ENCODE results near the gene SPAG9.
"Not testable (repeated sequence)": the region's sequence is repeated elsewhere in the genome, so short reads cannot be mapped to it uniquely, and the experiment has no call there.

The SPAG9 gene

DNA sequence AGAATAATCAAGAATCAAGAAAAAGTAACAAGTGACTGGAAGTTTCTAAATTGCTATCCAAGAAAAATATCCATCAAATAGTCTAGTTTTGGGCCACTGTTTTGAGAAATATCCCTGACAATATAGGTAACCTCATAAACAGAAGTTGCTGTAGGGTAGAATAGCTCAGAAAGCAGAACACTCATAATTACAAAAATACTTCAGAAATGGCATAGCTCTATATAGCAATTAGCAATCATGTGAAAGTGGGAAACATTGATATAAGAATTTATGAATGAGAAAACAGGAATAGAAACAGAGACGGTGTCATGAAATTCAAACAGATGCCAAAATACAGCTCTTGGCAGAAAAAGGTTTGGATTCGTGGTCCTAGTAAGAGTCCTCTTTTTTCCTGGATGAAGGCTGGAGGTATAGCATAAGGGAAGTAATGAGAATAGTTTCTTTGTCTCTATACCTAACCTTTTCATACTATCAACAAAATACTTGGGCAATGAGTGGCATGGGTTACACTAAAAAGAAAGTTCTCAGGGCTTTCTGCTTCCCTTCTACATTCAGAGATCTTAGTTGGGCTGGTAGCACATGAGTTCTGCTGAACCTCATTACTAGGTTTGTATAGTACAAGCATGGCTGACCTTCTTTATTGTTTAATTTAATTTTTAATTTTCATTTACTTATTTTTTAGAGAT, 33.5 kb downstream of the SPAG9 start:
- no peak for DNase-seq

DNA sequence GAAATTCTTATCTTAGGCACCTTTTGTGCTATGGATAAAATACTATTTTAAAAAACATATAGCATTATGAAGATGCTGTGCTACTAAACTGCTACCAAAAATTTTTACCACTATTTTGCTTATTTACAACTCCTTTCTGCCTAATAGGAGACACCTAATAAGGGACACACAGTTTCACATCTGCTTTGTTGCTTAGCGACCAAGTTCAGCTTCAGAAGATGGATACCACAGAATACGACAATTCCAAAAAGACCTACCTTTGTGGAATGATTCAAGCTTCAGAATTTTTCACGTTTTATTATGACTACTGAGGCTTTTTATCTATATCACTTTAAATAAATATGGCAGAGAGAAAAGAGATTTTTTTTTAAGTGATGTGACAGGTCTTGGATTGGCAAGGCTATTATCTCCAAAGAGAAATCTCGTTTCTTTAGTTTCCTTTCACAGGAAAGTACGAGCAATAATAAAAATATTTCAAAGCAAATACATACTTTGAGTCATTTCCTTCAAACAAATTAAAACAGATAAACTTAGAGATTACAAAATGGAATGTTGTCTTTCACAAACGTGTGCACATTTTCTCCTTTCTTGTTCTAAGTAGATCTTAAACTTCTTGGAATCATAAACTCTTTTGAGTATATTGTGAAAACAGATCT, 35.4 kb downstream of the SPAG9 start:
- DNase-seq = no peak

DNA sequence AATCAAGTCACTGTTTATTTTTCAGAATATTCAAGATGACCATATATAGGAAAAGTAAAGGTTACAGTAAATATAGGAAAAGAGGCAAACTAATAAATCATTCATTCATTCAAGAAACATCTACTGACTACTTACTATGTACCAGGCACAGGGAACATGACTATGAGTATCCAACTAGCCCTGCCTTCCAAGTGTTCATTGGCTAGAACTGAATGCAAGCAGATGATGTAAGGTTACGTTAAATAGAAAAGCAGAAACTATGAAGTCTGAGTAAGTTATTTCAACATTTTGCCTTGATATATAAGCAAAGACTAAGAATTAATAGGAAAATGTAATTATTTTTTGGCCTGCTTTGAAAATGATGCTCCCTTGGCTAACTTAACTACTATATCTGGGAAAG, 36.7 kb downstream of the SPAG9 start:
- DNase-seq = peak; percentile 35 to 69 (median 69)

DNA sequence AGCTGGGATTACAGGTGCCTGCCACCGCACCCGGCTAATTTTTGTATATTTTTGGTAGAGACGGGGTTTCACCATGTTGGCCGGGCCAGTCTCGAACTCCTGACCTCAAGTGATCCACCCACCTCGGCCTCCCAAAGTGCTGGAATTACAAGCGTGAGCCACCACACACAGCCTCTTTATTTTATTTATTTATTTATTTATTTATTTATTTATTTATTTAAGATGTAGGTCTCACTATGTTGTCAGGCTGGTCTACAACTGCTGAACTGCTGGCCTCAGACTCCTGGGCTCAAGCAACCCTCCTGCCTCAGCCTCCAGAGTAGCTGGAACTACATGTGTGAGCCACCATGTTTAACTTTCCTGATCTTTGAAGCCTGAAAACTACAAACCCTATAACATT, 37.3 kb downstream of the SPAG9 start:
- not testable (repeated sequence) for DNase-seq

DNA sequence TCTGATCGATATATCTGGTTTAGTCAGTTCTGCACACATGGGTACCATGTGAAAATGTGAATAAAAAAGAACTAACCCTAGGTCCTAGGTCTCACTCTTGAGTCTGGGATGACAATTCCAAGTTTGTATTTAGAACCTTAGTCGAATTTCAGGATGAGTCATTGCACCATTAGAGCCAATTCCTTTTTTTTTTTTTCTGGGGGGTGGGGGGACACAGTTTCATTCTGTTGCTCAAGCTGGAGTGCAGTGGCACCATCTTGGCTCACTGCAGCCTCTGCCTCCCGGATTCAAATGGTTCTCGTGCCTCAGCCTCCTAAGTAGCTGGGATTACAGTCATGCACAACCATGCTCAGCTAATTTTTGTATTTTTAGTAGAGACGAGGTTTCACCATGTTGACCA, 41.6 kb downstream of the SPAG9 start:
- peak; percentile 47 to 74 (median 50) for DNase-seq

DNA sequence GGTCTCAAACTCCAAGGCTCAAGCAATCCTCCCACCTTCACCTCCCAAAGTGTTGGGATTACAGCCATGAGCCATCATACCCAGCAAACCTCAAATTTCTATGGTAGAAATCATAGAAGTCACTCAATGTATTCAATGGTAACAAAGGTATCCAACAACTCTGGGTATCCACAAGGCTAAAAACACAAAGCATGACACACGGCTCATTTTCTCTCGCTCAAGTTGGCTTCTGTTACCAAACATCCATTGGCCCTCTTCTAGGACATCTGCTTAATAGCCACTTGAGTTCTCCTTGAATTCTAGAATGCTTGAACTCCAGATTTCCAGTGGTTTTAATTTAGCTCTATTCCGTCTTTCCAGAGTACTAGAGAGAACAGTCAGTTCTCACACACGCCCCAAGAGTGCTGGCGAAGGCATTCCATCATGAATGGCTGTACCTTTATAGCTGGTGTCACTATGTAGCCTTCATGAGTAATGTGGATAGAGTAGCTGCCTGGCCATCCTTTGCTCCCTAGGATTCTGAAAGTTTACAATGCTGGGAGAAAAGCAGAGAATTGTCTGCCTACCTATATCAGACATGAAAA, 42.6 kb downstream of the SPAG9 start:
- DNase-seq = no peak

DNA sequence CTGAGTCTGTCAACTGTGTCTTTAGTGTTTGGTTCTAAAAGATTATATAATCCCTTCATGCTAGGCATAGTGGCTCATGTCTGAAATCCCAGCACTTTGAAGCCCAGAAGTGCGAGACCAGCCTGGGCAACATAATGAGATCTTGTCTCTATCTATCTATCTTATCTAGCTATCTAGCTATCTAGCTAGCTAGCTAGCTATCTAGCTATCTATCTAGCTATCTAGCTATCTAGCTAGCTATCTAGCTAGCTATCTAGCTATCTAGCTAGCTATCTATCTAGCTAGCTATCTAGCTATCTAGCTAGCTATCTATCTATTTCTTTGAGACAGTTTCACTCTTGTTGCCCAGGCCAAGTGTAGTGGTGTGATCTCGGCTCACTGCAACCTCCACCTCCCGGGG, 43.8 kb downstream of the SPAG9 start:
- DNase-seq = no peak

DNA sequence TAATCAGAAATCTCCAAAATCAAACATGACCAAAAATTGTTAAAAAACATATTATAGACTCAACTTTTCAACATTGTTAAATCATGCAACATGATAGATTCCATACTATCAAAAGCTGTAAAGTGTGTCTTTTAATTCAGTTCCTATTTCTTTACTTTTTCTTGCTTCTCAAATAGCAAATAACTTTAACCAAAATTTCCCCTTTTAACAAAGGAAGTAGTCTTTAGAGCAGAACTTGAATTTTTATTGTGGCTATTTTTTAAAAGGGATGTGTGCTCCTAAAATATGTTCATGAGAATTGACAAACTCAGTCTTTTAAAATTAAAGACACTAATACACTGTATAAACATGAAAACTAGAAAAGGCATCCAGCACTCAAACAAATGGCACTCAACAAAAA, 49.1 kb downstream of the SPAG9 start:
- peak in 2 of 3 donors; percentile 40 to 51 for DNase-seq

DNA sequence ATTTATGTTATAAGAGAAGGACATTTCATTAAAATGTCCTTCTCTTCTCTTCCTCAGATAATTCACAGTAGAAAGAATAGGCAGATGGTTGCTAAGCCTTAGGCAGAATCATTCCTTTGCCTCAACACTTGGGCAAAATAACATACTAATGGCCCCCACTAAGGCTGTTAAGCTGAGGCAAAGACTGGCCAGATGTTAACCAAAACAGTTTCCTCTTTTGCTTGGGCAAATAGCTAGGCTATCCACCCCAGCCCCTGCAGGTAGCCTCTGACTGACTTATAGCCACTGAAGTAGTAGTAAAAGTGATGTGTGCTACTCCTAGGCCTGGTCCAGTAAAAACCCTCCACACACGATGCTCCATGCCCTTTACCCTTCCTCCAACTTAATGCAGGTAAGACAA, 55.2 kb downstream of the SPAG9 start:
- DNase-seq = no peak

DNA sequence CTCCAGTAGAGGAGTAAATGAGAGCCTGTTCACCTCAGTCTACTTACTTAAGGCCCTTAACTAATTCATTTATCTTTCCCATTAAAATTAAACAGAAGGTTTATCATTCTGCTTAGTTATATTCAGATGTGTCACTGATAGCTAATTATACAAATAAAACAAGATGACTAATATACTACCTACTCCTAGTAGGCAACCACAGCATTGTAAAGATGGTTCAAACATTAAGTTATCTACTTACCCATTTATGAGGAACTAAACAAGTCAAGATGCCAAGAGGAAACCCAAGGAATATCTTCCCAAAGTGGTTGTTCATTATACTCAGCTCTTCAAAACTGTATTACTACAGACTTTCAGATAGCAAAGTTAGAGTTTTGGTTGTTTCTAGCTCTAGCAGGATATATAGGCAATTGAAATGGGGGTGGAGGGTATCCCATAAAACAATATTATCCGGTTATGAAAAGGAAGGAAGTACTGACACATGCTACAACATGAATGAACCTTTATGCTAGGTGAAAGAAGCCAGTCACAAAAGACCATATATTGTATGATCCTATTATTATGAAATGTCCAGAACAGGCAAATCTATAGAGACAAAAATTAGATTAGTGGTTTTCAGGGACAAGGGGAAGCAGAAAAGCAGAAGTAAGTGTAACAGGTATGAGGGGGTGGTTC, 56.5 kb downstream of the SPAG9 start:
- no peak for DNase-seq

DNA sequence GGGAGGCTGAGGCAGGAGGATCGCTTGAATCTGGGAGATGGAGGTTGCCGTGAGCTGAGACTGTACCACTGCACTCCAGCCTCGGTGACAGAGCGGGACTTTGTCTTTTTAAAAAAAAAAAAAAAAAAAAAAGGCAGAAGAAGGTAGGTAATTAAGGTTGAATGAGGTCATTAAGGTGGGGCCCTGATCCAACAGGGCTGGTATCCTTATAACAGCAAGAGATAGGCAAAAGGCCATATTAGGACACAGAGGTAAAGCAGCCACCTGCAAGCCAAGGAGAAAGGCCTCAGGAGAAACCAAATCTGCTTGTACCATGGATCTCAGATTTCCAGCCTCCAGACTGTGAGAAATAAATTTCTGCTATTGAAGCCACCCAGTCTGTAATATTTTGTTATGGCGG, 60.3 kb downstream of the SPAG9 start:
- DNase-seq = no peak

DNA sequence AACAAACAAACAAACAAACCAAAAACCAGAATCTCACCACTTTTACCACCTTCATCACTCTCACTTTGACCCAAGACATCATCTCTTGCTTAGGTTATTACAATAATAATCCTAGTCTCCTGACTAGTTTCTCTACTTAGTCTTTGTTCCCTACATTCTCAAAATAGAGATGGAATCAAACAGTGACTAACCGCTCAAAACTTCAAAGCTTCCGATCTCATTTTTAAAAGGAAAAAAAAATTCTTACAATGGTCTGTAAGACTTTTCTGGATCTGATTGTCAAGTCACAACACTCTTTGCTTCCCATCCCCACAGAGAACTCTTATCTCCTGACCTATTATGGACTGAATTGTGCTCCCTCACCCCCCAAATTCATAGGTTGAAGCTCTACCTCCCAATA, 60.9 kb downstream of the SPAG9 start:
- DNase-seq = no peak

DNA sequence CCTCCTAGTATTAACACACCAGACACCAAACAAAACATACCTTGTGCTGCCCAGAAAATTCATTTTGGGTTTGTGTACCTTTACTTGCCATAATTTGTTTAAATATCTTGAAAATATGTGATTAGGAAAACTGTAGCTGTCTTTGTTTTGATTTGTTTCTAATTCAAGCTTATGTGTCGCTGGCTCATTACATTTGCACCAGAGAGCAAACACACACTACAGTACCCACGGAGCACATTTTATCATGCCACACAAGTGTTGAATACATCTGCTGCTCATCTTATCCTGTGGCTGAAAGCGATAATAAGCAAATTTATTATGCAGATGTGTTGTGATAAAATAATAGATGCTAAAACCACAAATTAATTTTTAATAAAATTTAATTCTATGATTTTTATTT, 63.1 kb downstream of the SPAG9 start:
- no peak for DNase-seq

DNA sequence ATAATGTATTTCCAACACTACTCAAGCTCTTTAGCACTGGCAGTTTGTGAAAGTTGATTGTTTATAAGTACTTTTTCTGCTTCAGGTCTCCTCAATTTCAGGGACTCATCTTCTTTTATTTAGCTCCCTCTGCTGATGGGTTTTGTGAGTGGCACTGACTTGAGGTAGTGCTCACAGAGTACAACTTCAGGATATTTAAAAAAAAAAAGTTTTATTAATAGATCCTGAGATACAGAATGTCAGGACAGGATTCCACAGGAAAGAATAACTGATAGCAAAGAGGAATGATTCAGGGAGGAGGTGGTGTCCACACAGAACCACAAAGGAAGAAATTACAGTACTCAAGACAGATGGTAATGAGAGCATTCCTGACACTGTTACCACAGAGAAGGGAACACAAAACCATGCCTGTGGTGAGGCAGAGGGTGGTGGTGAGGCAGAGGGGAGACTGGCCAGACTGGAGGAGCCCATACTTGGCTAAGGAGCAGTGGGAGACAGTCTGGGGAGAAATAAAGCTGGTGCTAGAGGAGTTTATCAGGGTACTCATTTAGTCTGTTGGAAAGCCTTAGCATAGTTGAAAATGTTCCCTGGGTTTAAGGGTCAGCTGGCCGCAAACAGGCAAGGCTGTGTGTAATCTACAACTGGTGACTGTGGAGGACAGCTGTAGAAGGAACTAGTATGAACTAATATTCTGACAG, 63.7 kb downstream of the SPAG9 start:
- peak; percentile 34 to 48 (median 42) for DNase-seq

DNA sequence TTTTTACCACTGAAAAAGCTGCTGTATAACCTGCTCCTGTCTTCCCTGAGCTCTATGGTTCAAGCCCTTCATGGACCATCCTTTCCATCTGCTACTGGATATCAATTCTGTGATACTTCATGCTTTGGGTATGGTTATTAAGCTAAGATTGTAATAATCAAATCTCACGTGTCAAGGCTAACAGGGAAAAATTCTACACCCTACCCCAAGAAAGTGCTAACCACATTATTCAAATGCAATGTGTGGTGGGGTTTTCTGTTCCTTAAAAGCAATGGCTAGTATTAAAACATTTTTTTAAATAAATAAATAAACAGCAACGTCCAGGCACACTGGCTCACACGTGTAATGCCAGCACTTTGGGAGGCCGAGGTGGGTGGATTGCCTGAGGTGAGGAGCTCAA, 65.9 kb downstream of the SPAG9 start:
- DNase-seq = no peak

DNA sequence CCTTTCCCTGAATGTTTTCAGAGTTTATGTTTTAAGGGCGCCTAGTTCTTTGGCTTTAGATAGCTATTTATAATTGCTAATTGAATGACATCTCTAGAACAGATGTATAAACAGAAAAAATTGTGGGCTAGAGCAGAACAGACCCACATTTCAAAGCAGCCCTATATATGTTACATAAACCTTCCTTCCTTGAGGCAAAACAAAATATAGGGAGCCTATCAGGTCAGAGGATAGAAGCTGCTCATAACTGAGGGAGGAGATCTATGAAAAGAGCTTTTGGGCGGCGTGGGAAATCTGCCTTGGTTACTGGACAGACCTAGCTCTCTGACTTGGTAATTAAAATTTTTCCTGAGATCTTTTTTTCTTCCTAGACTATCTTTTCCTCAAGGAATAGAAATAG, 68.4 kb downstream of the SPAG9 start:
- no peak for DNase-seq

DNA sequence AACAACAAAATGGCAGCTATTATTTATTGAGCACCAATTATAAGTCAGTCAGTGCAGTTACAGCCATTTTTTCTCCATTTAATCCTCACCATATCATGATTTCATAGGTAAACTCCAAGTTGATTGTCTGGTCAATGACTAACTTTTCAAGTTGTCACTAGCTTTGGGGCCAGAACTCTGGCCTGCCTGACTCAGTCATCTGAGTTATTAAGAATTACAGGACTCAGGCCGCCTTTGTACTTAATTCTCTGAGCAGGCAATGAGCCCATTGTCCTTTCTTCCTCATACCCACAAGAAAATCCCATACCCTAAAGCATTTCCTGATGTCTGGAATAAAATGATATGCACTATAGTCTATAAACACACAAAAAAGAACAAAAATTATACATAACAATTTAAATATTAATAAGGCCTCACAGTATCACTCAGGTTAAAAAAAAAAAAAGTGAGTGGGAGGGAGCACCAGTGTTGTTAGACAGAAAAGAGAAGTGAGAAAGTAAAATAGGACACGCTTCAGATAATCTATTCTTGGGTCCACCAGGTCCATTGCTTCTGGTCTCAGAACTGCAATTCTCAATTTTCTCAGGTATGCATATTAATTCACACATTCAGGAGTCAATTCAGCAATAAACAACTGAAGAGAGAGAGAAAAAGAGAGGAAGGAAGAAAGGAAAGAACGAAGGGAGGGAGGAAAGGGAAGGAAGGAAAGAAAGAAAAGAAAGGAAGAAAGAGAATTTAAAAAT, 70.2 kb downstream of the SPAG9 start:
- DNase-seq = peak; percentile 28 to 62 (median 58)

DNA sequence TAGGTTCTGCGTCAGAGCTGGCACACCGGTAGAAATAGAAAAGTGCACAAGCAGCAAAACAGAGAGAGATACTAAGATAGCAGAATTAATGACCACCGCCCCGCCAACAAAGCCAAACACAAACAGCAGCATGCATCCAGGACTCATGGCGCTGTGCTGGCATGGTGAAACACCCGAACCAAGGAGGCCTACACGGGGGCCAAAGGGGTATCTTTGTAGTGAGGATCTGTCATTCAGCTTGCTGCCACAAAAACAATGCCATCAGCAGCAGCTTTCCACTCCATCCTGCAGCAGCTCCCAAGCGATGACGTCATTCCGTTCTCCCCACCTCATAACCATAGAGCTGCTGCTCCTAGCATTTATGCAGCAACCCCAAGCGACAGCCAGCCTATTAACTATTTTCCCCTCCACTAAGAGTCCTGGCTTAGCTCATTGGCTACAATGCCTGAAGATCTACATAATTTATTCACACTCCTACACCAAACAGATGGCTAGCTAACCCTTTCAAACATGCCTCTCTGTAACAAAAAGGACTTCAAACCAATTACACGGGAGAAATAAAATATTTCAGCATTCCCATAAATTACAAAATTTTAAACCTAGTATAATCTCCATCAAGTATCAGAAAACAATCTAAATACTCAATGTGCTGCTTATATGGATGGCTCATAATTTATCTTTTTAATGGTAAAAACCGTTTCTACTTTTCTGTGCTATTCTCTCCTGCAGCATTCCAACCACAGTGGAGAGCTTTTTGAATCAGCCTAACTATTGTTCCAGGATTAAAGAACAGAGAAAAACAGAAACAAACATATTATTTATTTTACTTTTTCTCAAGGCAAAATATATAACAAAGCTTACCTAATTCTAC, 73.9 kb downstream of the SPAG9 start:
- peak; percentile 28 to 45 (median 33) for DNase-seq

DNA sequence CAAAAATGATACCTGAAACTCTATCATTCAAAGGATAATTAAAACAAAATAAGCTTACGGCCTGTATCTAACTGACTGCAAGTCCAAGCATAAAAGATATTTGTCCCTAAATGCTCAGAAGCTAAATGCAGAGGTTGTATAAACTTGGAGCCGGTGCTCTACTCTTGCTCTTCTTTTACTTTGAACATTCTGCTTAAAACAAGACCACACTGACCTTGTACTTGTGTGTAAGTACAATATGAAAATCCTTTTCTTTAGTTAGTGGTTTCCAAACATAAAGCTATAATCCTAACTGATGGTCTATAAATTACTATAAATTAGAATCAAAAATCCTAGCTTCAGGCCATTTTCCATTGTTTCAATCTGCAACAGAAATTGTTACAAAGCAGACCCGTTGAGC, 74.6 kb downstream of the SPAG9 start:
- no peak for DNase-seq

DNA sequence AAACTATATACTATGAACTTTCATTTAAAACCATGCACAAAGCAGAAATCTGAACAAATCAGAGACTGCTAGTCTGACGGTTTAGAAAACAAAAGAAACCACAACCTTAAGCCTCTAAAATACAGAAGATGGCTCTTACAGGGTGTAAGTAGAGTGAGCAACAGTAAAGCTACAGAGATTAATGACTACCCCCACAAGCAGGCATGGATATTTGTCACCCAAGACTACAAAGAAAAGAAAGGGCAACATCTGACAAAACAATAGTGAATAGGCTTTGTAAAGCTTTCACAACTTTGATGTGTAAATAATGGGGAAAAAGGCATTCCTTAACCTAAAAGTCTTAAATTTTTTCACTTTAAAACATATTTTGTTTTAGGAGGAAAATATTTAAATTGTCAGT, 75.0 kb downstream of the SPAG9 start:
- DNase-seq = peak in 1 of 3 donors; percentile 30

DNA sequence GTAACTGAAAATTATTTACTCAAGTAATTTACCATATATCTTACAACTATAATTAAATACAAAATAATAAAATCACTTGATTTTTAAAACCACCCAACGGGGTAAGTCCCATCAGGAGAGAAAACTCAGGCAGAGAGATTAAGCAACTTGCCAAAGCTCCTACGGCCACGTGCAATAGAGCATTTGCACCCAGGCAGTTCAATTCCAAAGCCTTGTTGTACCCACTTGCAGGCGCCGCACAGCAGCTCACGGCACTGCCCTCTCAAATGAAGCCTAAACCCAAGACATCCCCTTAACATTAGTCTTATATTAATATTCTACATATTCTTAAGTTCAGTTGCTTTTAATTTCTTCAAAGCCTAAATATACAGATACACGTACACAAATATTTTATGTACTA, 75.7 kb downstream of the SPAG9 start:
- DNase-seq = no peak

DNA sequence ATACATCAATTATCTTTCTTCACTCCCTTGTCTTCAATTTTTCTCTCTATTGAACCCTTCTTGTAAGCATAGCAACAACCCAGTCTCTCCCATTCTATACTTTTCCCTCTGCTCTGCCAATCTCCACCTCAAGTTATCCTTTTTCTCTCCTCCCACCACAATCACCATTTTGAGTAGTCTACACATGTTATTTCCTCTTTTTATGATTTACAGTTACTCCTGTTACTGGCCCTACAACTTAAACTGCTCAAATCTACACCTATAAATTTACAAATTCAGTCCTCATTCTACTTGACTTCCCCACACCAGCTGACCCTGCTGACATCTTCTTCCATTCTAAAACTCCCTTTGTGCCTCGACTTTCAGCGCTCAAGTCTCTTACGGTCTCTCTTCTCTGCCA, 84.6 kb downstream of the SPAG9 start:
- no peak for DNase-seq

Measured in suppressor macrophage treated with lipopolysaccharide for 1 hour (primary cell).